ENCODE results near the gene SCUBE3. TPM values are rescaled to one million over a fixed set of nuclear protein-coding genes. Genes with fewer than 3 reads are reported as not detected.

SCUBE3 gene
- total RNA-seq, 4 donors from 2014 or later, result 1.5 to 8.8 (median 5.6) TPM

DNA sequence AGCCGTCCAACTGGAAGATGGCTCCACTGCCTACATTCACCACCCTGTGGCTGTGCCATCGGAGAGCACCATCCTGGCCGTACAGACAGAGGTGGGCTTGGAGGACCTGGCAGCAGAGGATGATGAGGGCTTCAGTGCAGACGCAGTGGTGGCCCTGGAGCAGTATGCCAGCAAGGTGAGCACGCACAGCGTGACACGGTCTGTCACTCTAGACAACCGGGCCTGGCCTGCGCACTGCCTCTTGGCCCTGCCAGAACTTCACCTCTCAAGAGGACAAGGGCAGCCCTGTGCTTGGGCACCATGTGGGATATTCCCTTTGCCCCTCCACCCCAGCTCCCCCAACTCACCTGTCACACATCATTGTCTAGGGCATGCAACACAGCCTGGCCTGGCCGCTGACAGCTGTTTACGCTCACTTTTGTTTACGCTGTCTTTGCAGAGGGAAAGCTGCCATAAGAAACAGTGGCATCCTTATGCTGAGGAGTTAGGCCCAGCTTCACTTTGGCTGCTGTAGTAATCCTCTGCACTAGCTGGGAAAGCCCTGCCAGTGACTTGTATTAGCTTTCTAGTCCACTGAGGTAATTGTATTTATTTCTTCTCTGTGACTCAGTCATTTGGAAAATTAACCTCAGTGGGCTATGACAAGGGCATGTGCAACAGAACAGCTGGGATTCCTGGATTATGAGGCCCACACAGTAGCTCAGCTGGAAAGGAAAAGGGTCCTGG is 74.1 kb downstream of the SCUBE3 start:
- no peaks in the 10 kb centered on the region for H3K27me3 ChIP-seq
- TF ChIP-seq, protein P1, sequence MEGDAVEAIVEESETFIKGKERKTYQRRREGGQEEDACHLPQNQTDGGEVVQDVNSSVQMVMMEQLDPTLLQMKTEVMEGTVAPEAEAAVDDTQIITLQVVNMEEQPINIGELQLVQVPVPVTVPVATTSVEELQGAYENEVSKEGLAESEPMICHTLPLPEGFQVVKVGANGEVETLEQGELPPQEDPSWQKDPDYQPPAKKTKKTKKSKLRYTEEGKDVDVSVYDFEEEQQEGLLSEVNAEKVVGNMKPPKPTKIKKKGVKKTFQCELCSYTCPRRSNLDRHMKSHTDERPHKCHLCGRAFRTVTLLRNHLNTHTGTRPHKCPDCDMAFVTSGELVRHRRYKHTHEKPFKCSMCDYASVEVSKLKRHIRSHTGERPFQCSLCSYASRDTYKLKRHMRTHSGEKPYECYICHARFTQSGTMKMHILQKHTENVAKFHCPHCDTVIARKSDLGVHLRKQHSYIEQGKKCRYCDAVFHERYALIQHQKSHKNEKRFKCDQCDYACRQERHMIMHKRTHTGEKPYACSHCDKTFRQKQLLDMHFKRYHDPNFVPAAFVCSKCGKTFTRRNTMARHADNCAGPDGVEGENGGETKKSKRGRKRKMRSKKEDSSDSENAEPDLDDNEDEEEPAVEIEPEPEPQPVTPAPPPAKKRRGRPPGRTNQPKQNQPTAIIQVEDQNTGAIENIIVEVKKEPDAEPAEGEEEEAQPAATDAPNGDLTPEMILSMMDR (IDR thresholded peaks at IDR 0.05), result no peak
- TF ChIP-seq EP300 (IDR thresholded peaks at IDR 0.05) (no peak), POLR2AphosphoS5 (IDR thresholded peaks at IDR 0.05) (no peak), POLR2A (IDR thresholded peaks at IDR 0.05; ENCODE audit: low read depth) (no peak)
- peaks cover 0 to 10% (median 3%) of the 10 kb centered on the region in 4 donors for H3K4me1 ChIP-seq
- no peak overlapping the region for H3K4me3 ChIP-seq
- no peaks in the 10 kb centered on the region for H3K9me3 ChIP-seq
- H3K36me3 ChIP-seq, result peaks cover 73 to 100% (median 100%) of the 10 kb centered on the region in 4 donors
- DNase-seq (ENCODE audit: extremely low spot score), result no peak
- intact Hi-C loops (cut with DNase I), result no loop called here
- WGBS, result 85% methylated on average over 10 of the region's 12 CpGs
- H3K27ac ChIP-seq (replicated peaks in 1 of 4), result no peak overlapping the region

DNA sequence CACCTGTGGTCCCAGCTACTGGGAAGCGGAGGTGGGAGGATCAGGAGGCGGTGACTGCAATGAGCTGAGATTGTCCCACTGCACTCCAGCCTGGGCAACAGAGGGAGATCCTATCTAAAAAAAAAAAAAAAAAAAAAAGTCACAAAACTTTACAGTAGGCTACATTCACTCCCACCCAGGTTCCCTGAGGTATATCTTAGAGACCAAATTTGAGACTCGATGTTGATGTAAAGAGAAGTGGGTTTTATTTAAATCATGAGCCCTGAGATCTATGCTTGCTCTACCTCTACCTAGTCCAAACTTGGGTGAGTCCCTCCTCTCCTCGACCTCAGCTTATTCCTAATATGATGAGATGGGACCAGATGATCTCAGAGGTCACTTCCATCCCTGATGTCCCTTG is 75.1 kb downstream of the SCUBE3 start:
- Histone ChIP-seq H3K27ac (replicated peaks in 1 of 4) (no peak overlapping the region), H3K36me3 (peaks cover 68 to 100% (median 100%) of the 10 kb centered on the region in 4 donors), H3K4me1 (peaks cover 0 to 10% (median 3%) of the 10 kb centered on the region in 4 donors), H3K9me3 (no peaks in the 10 kb centered on the region), H3K27me3 (no peaks in the 10 kb centered on the region), H3K4me3 (no peak overlapping the region)
- WGBS, result 72% methylated on average over 4 of the region's 4 CpGs
- intact Hi-C loops (cut with DNase I), result no loop called here
- no peak for DNase-seq (ENCODE audit: extremely low spot score)
- TF ChIP-seq, protein P1 (IDR thresholded peaks at IDR 0.05), result no peak
- no peak for TF ChIP-seq POLR2A (IDR thresholded peaks at IDR 0.05; ENCODE audit: low read depth)
- TF ChIP-seq EP300 (IDR thresholded peaks at IDR 0.05), result no peak
- TF ChIP-seq POLR2AphosphoS5 (IDR thresholded peaks at IDR 0.05), result no peak

DNA sequence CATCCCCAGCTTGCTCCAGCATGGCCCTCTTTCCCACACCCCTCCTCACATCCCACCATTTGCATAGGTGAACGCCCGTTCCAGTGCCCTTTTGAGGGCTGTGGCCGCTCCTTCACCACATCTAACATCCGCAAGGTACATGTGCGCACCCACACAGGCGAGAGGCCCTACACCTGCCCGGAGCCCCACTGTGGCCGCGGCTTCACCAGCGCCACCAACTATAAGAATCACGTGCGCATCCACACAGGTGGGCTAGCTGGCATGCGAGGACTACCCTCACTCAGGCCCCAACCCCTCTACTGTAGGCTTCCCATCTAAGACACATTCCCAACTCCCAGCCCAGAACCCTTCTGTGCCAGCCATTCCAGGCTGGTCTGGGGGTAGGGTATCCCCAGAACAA is 77.7 kb downstream of the SCUBE3 start:
- Histone ChIP-seq H3K4me3 (no peak overlapping the region), H3K36me3 (peaks cover 56 to 100% (median 92%) of the 10 kb centered on the region in 4 donors), H3K27ac (replicated peaks in 1 of 4) (no peak overlapping the region), H3K4me1 (peaks cover 0 to 10% (median 3%) of the 10 kb centered on the region in 4 donors), H3K9me3 (no peaks in the 10 kb centered on the region), H3K27me3 (no peaks in the 10 kb centered on the region)
- intact Hi-C loops (cut with DNase I), result loop anchor here (5.0 kb wide), 1 partner anchor 36 kb away; no protein-coding TSS in a partner anchor
- no peak for DNase-seq (ENCODE audit: extremely low spot score)
- no peak for TF ChIP-seq POLR2AphosphoS5 (IDR thresholded peaks at IDR 0.05)
- TF ChIP-seq, protein P1 (IDR thresholded peaks at IDR 0.05), result no peak
- TF ChIP-seq EP300 (IDR thresholded peaks at IDR 0.05), result no peak
- no peak for TF ChIP-seq POLR2A (IDR thresholded peaks at IDR 0.05; ENCODE audit: low read depth)
- 95% methylated on average over 13 of the region's 13 CpGs for WGBS

DNA sequence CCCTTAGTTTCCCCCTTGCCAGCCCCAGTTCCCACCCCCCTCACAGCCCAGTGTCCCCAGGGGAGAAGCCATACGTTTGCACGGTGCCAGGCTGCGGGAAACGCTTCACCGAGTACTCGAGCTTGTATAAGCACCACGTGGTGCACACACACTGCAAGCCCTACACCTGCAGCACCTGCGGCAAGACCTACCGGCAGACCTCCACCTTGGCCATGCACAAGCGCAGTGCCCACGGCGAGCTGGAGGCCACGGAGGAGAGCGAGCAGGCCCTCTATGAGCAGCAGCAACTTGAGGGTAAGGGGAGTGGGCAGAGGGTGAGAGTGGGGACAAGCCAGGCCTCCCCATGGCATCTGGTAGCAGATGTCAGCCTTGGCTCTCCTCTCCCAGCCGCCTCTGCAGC is 78.7 kb downstream of the SCUBE3 start:
- Histone ChIP-seq H3K4me3 (no peak overlapping the region), H3K27ac (replicated peaks in 1 of 4) (no peak overlapping the region), H3K9me3 (no peaks in the 10 kb centered on the region), H3K36me3 (peaks cover 52 to 96% (median 82%) of the 10 kb centered on the region in 4 donors), H3K4me1 (peaks cover 8 to 13% (median 10%) of the 10 kb centered on the region in 4 donors), H3K27me3 (no peaks in the 10 kb centered on the region)
- TF ChIP-seq POLR2AphosphoS5 (IDR thresholded peaks at IDR 0.05) (no peak), POLR2A (IDR thresholded peaks at IDR 0.05; ENCODE audit: low read depth) (no peak), EP300 (IDR thresholded peaks at IDR 0.05) (no peak)
- TF ChIP-seq, protein P1 (IDR thresholded peaks at IDR 0.05), result no peak
- 70% methylated on average over 15 of the region's 15 CpGs for WGBS
- no peak for DNase-seq (ENCODE audit: extremely low spot score)
- intact Hi-C loops (cut with DNase I), result loop anchor here (2.0 to 5.0 kb wide), 2 partner anchors 35 to 156 kb away; no protein-coding TSS in a partner anchor

Data from esophagus muscularis mucosa (tissue), 4 donors.